Islet precursor cell (in vitro differentiated cells): ENCODE data around the gene LIG4.
"Not testable (repeated sequence)": the region's sequence is repeated elsewhere in the genome, so short reads cannot be mapped to it uniquely, and the experiment has no call there.

Source experiments
- DNase-seq: peaks from one replicate; pipeline ENCODE4 v3.0.0-alpha.2; 2018

Gene LIG4

GRCh38 chr13:108215436-108215835 lies at the start of gene LIG4:
Gene LIG4 (minus strand): TSS chr13:108215536. CDS start chr13:108211268, 4,268 bp downstream.
- DNase-seq: peak; percentile 99

- DNase-seq: no peak
These were observed 48.5 kb upstream of the LIG4 start for GRCh38 chr13:108263621-108264355.

- no peak for DNase-seq
These were observed 41.9 kb upstream of the LIG4 start for GRCh38 chr13:108257248-108257647.

- DNase-seq: no peak
These were observed 33.8 kb upstream of the LIG4 start for GRCh38 chr13:108249150-108249549.

- no peak for DNase-seq
These were observed 15.0 kb upstream of the LIG4 start for GRCh38 chr13:108230377-108230776.

- DNase-seq: no peak
These were observed 12.4 kb upstream of the LIG4 start for GRCh38 chr13:108227651-108228272.

GRCh38 chr13:108226184-108226583 lies 10.8 kb upstream of the LIG4 start:
- no peak for DNase-seq

GRCh38 chr13:108225440-108225839 lies 10.1 kb upstream of the LIG4 start:
- DNase-seq: no peak

GRCh38 chr13:108223687-108224503 lies 8.6 kb upstream of the LIG4 start:
- no peak for DNase-seq

- no peak for DNase-seq
These were observed 4.7 kb upstream of the LIG4 start for GRCh38 chr13:108220041-108220440.

- DNase-seq: peak; percentile 97
These were observed 3.0 kb upstream of the LIG4 start, which contains the start of gene ABHD13 for GRCh38 chr13:108218044-108218974. Gene ABHD13 (plus strand): TSS chr13:108218392. CDS start chr13:108229219, 10,827 bp downstream.

- DNase-seq: not testable (repeated sequence)
These were observed 2.1 kb upstream of the LIG4 start for GRCh38 chr13:108217307-108218043.

GRCh38 chr13:108214441-108215271 lies 680 bp downstream of the LIG4 start:
- DNase-seq: peak; percentile 77

GRCh38 chr13:108213946-108214345 lies 1.4 kb downstream of the LIG4 start:
- DNase-seq: no peak

- DNase-seq: no peak
These were observed 2.5 kb downstream of the LIG4 start for GRCh38 chr13:108212886-108213285.

- no peak for DNase-seq
These were observed 4.8 kb downstream of the LIG4 start for GRCh38 chr13:108210551-108210950.

GRCh38 chr13:108200781-108201398 lies 14.4 kb downstream of the LIG4 start:
- no peak for DNase-seq

- DNase-seq: no peak
These were observed 19.5 kb downstream of the LIG4 start for GRCh38 chr13:108195861-108196260.

- no peak for DNase-seq
These were observed 20.2 kb downstream of the LIG4 start for GRCh38 chr13:108195146-108195545.

GRCh38 chr13:108194435-108194936 lies 20.9 kb downstream of the LIG4 start:
- no peak for DNase-seq
